HepG2 (cell line): ENCODE data around the gene KRTAP4-7. TPM values are rescaled to one million over a fixed set of nuclear protein-coding genes. Genes with fewer than 3 reads are reported as not detected.
"Not testable (repeated sequence)": the region's sequence is repeated elsewhere in the genome, so short reads cannot be mapped to it uniquely, and the experiment has no call there.

Source experiments
- ASH2L ChIP-seq: fragments of 300-600, 200-600 bp; sonication (generic); IDR thresholded peaks from 2 replicates; pipeline ENCODE4 v1.7.0; 2017; ENCODE audit warnings: low read depth, mild to moderate bottlenecking, moderate library complexity, mixed read lengths, low read length; ENCODE audit not compliant: insufficient read length
- ATF3 ChIP-seq: sonication (generic); formaldehyde crosslinking; IDR thresholded peaks from 2 replicates; pipeline ENCODE4 v1.4.0; 2020; ENCODE audit warnings: missing genetic modification reagents
- ATF7 ChIP-seq, 2 experiments: fragments of 450-650 bp in 1 of 2; sonication (generic) in 1 of 2; formaldehyde crosslinking in 1 of 2; IDR thresholded peaks; 2 replicates each; pipeline versions ENCODE4 v1.4.0 to v1.6.1; 2016 to 2020; ENCODE audit warnings: antibody characterized with exemption in 1 of 2, mild to moderate bottlenecking in 1 of 2, missing genetic modification reagents in 1 of 2
- BCL6 ChIP-seq: IDR thresholded peaks from 2 replicates; pipeline ENCODE4 v1.6.1; 2016; ENCODE audit warnings: missing genetic modification reagents, missing compliant biosample characterization
- CEBPG ChIP-seq: IDR thresholded peaks from 2 replicates; pipeline ENCODE4 v1.6.1; 2016
- EP300 ChIP-seq, 3 experiments: sonication (generic) in 1 of 3; formaldehyde crosslinking in 1 of 3; IDR thresholded peaks; 2 replicates each; pipeline versions ENCODE4 v1.5.1 to v1.6.1; 2011 to 2020; ENCODE audit warnings: low read depth in 2 of 3, low read length in 2 of 3, borderline replicate concordance in 1 of 3, improper control_type of control experiment in 1 of 3, mild to moderate bottlenecking in 1 of 3, missing genetic modification reagents in 1 of 3, moderate library complexity in 1 of 3
- FOXA3 ChIP-seq: IDR thresholded peaks from 2 replicates; pipeline ENCODE4 v1.6.1; 2016; ENCODE audit warnings: missing genetic modification reagents, missing compliant biosample characterization
- GFI1 ChIP-seq: sonication (generic); formaldehyde crosslinking; IDR thresholded peaks from 2 replicates; pipeline ENCODE4 v1.5.0; 2020; ENCODE audit warnings: missing genetic modification reagents, mild to moderate bottlenecking, borderline replicate concordance
- IKZF5 ChIP-seq: IDR thresholded peaks from 2 replicates; pipeline ENCODE4 v1.6.1; 2018; ENCODE audit warnings: missing genetic modification reagents, mild to moderate bottlenecking, missing compliant biosample characterization
- KAT8 ChIP-seq: IDR thresholded peaks from 2 replicates; pipeline ENCODE4 v1.6.1; 2016; ENCODE audit warnings: missing genetic modification reagents, missing compliant biosample characterization
- MEIS2 ChIP-seq: sonication (generic); formaldehyde crosslinking; IDR thresholded peaks from 2 replicates; pipeline ENCODE4 v1.9.0; 2021; ENCODE audit warnings: mild to moderate bottlenecking, missing genetic modification reagents
- MIER3 ChIP-seq: IDR thresholded peaks from 2 replicates; pipeline ENCODE4 v1.6.1; 2016; ENCODE audit warnings: missing compliant biosample characterization, borderline replicate concordance
- NCOA2 ChIP-seq: sonication (generic); formaldehyde crosslinking; IDR thresholded peaks from 2 replicates; pipeline ENCODE4 v1.8.0; 2022; ENCODE audit warnings: inconsistent platforms
- PITX1 ChIP-seq: sonication (generic); formaldehyde crosslinking; IDR thresholded peaks from 2 replicates; pipeline ENCODE4 v1.5.1; 2020; ENCODE audit warnings: mild to moderate bottlenecking, missing genetic modification reagents
- SAP130 ChIP-seq: IDR thresholded peaks from 2 replicates; pipeline ENCODE4 v1.6.1; 2016; ENCODE audit warnings: low read depth
- SMC3 ChIP-seq: IDR thresholded peaks from 2 replicates; pipeline ENCODE4 v1.6.1; 2011; ENCODE audit warnings: low read length, improper control_type of control experiment
- TBX3 ChIP-seq: fragments of 450-650 bp; IDR thresholded peaks from 2 replicates; pipeline ENCODE4 v1.6.1; 2017; ENCODE audit warnings: antibody characterized with exemption, mild to moderate bottlenecking, inconsistent platforms, borderline replicate concordance
- TCF7L2 ChIP-seq: IDR thresholded peaks from 2 replicates; pipeline ENCODE4 v1.6.1; 2011; ENCODE audit warnings: mild to moderate bottlenecking, low read depth, low read length, moderate library complexity
- TFE3 ChIP-seq: IDR thresholded peaks from 2 replicates; pipeline ENCODE4 v1.6.1; 2016
- ZNF292 ChIP-seq: sonication (generic); formaldehyde crosslinking; IDR thresholded peaks from 2 replicates; pipeline ENCODE4 v1.8.1; 2022; ENCODE audit warnings: mild to moderate bottlenecking, low read depth, missing genetic modification reagents, borderline replicate concordance
- ZNF609 ChIP-seq: sonication (generic); formaldehyde crosslinking; IDR thresholded peaks from 2 replicates; pipeline ENCODE4 v1.4.0; 2020; ENCODE audit warnings: mild to moderate bottlenecking, missing genetic modification reagents, borderline replicate concordance
- polyA plus RNA-seq, 8 experiments: library from polyadenylated mRNA; depleted of rRNA in 3 of 8; stranded (reverse) in 7 of 8; unstranded in 1 of 8; fragments of >200 nt; fragmentation: Illumina TruSeq in 4 of 8; extraction: Trizol in 4 of 8; gene quantifications; 2 replicates each; pipeline versions ENCODE4 v1.2.1 to v1.2.3, GENCODE V29; 2011 to 2016; ENCODE audit warnings: low read depth in 4 of 8, missing spikeins in 1 of 8, mixed read lengths in 1 of 8; ENCODE audit not compliant: insufficient read depth in 1 of 8
- total RNA-seq, 5 experiments: library from RNA; depleted of rRNA; stranded (reverse); fragments of >200 nt; fragmentation: Illumina TruSeq; extraction: Trizol; gene quantifications; 2 replicates each; pipeline ENCODE4 v1.2.3, GENCODE V29; 2016; ENCODE audit warnings: low read depth in 1 of 5

The KRTAP4-7 gene
- total and polyA plus RNA-seq, 2 of the 13 experiments (the other 11 are each of a cell fraction or from before 2014, with no cell fraction given), result not detected

- peak; percentile 70; the same call in 1 of the 2 replicates for TF ChIP-seq ZNF609 (CRISPR knock-in tag)
- peak; percentile 56; the same call in 1 of the 2 replicates for TF ChIP-seq BCL6 (CRISPR knock-in tag)
- TF ChIP-seq TCF7L2, result peak; percentile 81
- TF ChIP-seq MIER3 (CRISPR knock-in tag), result peak; percentile 77; the same call in 1 of the 2 replicates
- peak; percentile 83 for TF ChIP-seq FOXA3
- peak; percentile 14; the same call in 1 of the 2 replicates for TF ChIP-seq ATF7 (IDR thresholded peaks at IDR 0.05)
- not testable (repeated sequence) for TF ChIP-seq ATF7 (CRISPR knock-in tag; IDR thresholded peaks at IDR 0.05)
- TF ChIP-seq CEBPG (CRISPR knock-in tag), result peak; percentile 59
- peak; percentile 97 for TF ChIP-seq GFI1 (CRISPR knock-in tag)
- peak; percentile 34; the same call in 1 of the 2 replicates for TF ChIP-seq MEIS2 (CRISPR knock-in tag)
- 0 out of 2 replicates have a peak, but pooled peaks have one; percentile 24 for TF ChIP-seq IKZF5 (CRISPR knock-in tag)
- TF ChIP-seq SMC3, result peak; percentile 18; the same call in 1 of the 2 replicates
- TF ChIP-seq SAP130 (CRISPR knock-in tag), result peak; percentile 63
- peak; percentile 71 for TF ChIP-seq ATF3
- peak; percentile 82 for TF ChIP-seq PITX1 (CRISPR knock-in tag)
- peak; percentile 78 to 97 for TF ChIP-seq EP300 (IDR thresholded peaks at IDR 0.05; ENCODE audit: low read depth in 2 of 2, low read length in 2 of 2)
- peak; percentile 86 for TF ChIP-seq EP300 (CRISPR knock-in tag; IDR thresholded peaks at IDR 0.05; ENCODE audit: borderline replicate concordance)
- TF ChIP-seq TFE3 (CRISPR knock-in tag), result peak; percentile 60; the same call in 1 of the 2 replicates
- peak; percentile 56; the same call in 1 of the 2 replicates for TF ChIP-seq TBX3
- peak; percentile 66 for TF ChIP-seq KAT8 (CRISPR knock-in tag)
- TF ChIP-seq ZNF292 (CRISPR knock-in tag), result 0 out of 2 replicates have a peak, but pooled peaks have one; percentile 40
- peak; percentile 94 for TF ChIP-seq NCOA2
- peak; percentile 22 for TF ChIP-seq ASH2L
Measured at GRCh38 chr17:41059276-41060051, 24.5 kb upstream of the KRTAP4-7 start (continued).
